Nephron (organoid): ENCODE results near the gene STK40.
A peak's percentile ranks its signal among the peaks of the same experiment; 100 is the strongest.

ENCODE experiments used
- H3K27ac Mint-ChIP-seq, 3 experiments: 2 replicates each; pipeline ENCODE4 v1.8.0; 2020; ENCODE audit warnings: mixed read lengths in 3 of 3, mild to moderate bottlenecking in 2 of 3, moderate library complexity in 1 of 3
- H3K27me3 Mint-ChIP-seq: 2 replicates; pipeline ENCODE4 v1.8.0; 2021; ENCODE audit warnings: low read depth, mild to moderate bottlenecking, moderate library complexity, mixed read lengths
- H3K36me3 Mint-ChIP-seq: 2 replicates; pipeline ENCODE4 v1.8.0; 2020; ENCODE audit warnings: low read depth, mixed read lengths
- H3K4me1 Mint-ChIP-seq: 2 replicates; pipeline ENCODE4 v1.8.0; 2020; ENCODE audit warnings: mixed read lengths
- H3K4me3 Mint-ChIP-seq, 3 experiments: 2 replicates each; pipeline ENCODE4 v1.8.0; 2020; ENCODE audit warnings: mild to moderate bottlenecking in 3 of 3, mixed read lengths in 3 of 3, moderate library complexity in 2 of 3
- H3K9me3 Mint-ChIP-seq: 2 replicates; pipeline ENCODE4 v1.8.0; 2020; ENCODE audit warnings: mixed read lengths
- CTCF ChIP-seq, 3 experiments: fragments of 200-600 bp; sonication (generic); IDR thresholded peaks; one replicate each; pipeline ENCODE4 v1.5.0; 2021; ENCODE audit warnings: antibody characterized with exemption in 3 of 3; ENCODE audit not compliant: unreplicated experiment in 3 of 3

STK40 gene

GRCh38 chr1:36337830-36338229, 47.9 kb downstream of the STK40 start:
- peak overlapping the region in 1 of 3 experiments; percentile 8 for H3K27ac Mint-ChIP-seq
- peaks cover 4% of the 10 kb centered on the region for H3K27me3 Mint-ChIP-seq
- H3K9me3 Mint-ChIP-seq, result no peaks in the 10 kb centered on the region
- no peak for TF ChIP-seq CTCF (IDR thresholded peaks at IDR 0.05; ENCODE audit: unreplicated experiment in 3 of 3)
- H3K4me3 Mint-ChIP-seq, result no peak overlapping the region
- peaks cover 8% of the 10 kb centered on the region for H3K36me3 Mint-ChIP-seq
- no peaks in the 10 kb centered on the region for H3K4me1 Mint-ChIP-seq

GRCh38 chr1:36330940-36331339, 54.8 kb downstream of the STK40 start:
- Mint-ChIP-seq H3K4me1 (peaks cover 25% of the 10 kb centered on the region), H3K4me3 (no peak overlapping the region), H3K9me3 (no peaks in the 10 kb centered on the region), H3K27me3 (no peaks in the 10 kb centered on the region), H3K36me3 (peaks cover 11% of the 10 kb centered on the region), H3K27ac (peak overlapping the region in 2 of 3 experiments; percentile 9 to 10)
- no peak for TF ChIP-seq CTCF (IDR thresholded peaks at IDR 0.05; ENCODE audit: unreplicated experiment in 3 of 3)

GRCh38 chr1:36329817-36330216, 55.9 kb downstream of the STK40 start:
- no peak overlapping the region for H3K27ac Mint-ChIP-seq
- peaks cover 13% of the 10 kb centered on the region for H3K36me3 Mint-ChIP-seq
- H3K4me1 Mint-ChIP-seq, result peaks cover 35% of the 10 kb centered on the region
- H3K4me3 Mint-ChIP-seq, result no peak overlapping the region
- no peak for TF ChIP-seq CTCF (IDR thresholded peaks at IDR 0.05; ENCODE audit: unreplicated experiment in 3 of 3)
- H3K9me3 Mint-ChIP-seq, result no peaks in the 10 kb centered on the region
- H3K27me3 Mint-ChIP-seq, result no peaks in the 10 kb centered on the region

- H3K9me3 Mint-ChIP-seq, result no peaks in the 10 kb centered on the region
- peak overlapping the region; percentile 34 to 79 (median 64) for H3K27ac Mint-ChIP-seq
- TF ChIP-seq CTCF (IDR thresholded peaks at IDR 0.05; ENCODE audit: unreplicated experiment in 3 of 3), result no peak
- H3K4me3 Mint-ChIP-seq, result peak overlapping the region in 1 of 3 experiments; percentile 37
- H3K36me3 Mint-ChIP-seq, result peaks cover 13% of the 10 kb centered on the region
- no peaks in the 10 kb centered on the region for H3K27me3 Mint-ChIP-seq
- H3K4me1 Mint-ChIP-seq, result peaks cover 45% of the 10 kb centered on the region
Measured at GRCh38 chr1:36328713-36329112, 57.0 kb downstream of the STK40 start.

GRCh38 chr1:36328088-36328480, 57.6 kb downstream of the STK40 start:
- peaks cover 45% of the 10 kb centered on the region for H3K4me1 Mint-ChIP-seq
- no peak for TF ChIP-seq CTCF (IDR thresholded peaks at IDR 0.05; ENCODE audit: unreplicated experiment in 3 of 3)
- H3K4me3 Mint-ChIP-seq, result peak overlapping the region; percentile 5 to 41 (median 19)
- H3K27me3 Mint-ChIP-seq, result no peaks in the 10 kb centered on the region
- H3K9me3 Mint-ChIP-seq, result no peaks in the 10 kb centered on the region
- H3K27ac Mint-ChIP-seq, result peak overlapping the region; percentile 71 to 99 (median 99)
- H3K36me3 Mint-ChIP-seq, result peaks cover 13% of the 10 kb centered on the region

- TF ChIP-seq CTCF (IDR thresholded peaks at IDR 0.05; ENCODE audit: unreplicated experiment in 3 of 3), result no peak
- Mint-ChIP-seq H3K36me3 (peaks cover 11% of the 10 kb centered on the region), H3K9me3 (no peaks in the 10 kb centered on the region), H3K4me3 (peak overlapping the region; percentile 5 to 41 (median 36)), H3K27me3 (no peaks in the 10 kb centered on the region), H3K27ac (peak overlapping the region; percentile 99), H3K4me1 (peaks cover 45% of the 10 kb centered on the region)
Measured at GRCh38 chr1:36327421-36328087, 58.2 kb downstream of the STK40 start.
